Measurements from ENCODE around the gene ZRANB3.
"Not testable (repeated sequence)": the region's sequence is repeated elsewhere in the genome, so short reads cannot be mapped to it uniquely, and the experiment has no call there.

DNA sequence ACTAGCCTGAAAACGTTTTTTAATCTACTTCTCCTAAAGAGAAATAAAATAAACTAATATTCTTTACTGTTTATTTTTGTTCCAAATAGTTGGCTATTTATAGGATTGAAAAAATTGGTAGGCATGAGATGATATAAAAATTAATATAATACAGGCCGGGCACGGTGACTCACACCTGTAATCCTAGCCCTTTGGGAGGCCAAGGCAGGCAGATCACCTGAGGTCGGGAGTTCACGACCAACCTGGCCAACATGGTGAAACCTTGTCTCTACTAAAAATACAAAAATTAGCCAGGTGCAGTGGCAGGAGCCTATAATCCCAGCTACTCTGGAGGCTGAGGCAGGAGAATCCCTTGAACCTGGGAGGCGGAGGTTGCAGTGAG lies 409.4 kb downstream of the ZRANB3 start:
- TF ChIP-seq SALL2 (tag by site-specific recombination; IDR thresholded peaks at IDR 0.05; ENCODE audit: borderline replicate concordance); TCF7L2 (IDR thresholded peaks at IDR 0.05; ENCODE audit: borderline replicate concordance, low read depth, low read length); CTCF (tag by site-specific recombination; IDR thresholded peaks at IDR 0.05); ZNF24 (tag by site-specific recombination; IDR thresholded peaks at IDR 0.05); MZF1 (tag by site-specific recombination; IDR thresholded peaks at IDR 0.05; ENCODE audit: borderline replicate concordance); MEIS1 (CRISPR knock-in tag; IDR thresholded peaks at IDR 0.05; ENCODE audit: borderline replicate concordance); ZNF768 (tag by site-specific recombination; IDR thresholded peaks at IDR 0.05); ZNF274 (IDR thresholded peaks at IDR 0.05; ENCODE audit: low read length); ZNF274 (tag by site-specific recombination; IDR thresholded peaks at IDR 0.05; ENCODE audit: borderline replicate concordance); ZBTB7A (tag by site-specific recombination; IDR thresholded peaks at IDR 0.05; ENCODE audit: low read depth); ZNF555 (tag by site-specific recombination; conservative IDR thresholded peaks at IDR 0.05): not testable (repeated sequence)
- TF ChIP-seq, protein P1, sequence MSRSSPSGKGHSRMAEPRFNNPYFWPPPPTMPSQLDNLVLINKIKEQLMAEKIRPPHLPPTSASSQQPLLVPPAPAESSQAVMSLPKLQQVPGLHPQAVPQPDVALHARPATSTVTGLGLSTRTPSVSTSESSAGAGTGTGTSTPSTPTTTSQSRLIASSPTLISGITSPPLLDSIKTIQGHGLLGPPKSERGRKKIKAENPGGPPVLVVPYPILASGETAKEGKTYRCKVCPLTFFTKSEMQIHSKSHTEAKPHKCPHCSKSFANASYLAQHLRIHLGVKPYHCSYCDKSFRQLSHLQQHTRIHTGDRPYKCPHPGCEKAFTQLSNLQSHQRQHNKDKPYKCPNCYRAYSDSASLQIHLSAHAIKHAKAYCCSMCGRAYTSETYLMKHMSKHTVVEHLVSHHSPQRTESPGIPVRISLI (tag by site-specific recombination; IDR thresholded peaks at IDR 0.05): not testable (repeated sequence)
- TF ChIP-seq, protein P2, sequence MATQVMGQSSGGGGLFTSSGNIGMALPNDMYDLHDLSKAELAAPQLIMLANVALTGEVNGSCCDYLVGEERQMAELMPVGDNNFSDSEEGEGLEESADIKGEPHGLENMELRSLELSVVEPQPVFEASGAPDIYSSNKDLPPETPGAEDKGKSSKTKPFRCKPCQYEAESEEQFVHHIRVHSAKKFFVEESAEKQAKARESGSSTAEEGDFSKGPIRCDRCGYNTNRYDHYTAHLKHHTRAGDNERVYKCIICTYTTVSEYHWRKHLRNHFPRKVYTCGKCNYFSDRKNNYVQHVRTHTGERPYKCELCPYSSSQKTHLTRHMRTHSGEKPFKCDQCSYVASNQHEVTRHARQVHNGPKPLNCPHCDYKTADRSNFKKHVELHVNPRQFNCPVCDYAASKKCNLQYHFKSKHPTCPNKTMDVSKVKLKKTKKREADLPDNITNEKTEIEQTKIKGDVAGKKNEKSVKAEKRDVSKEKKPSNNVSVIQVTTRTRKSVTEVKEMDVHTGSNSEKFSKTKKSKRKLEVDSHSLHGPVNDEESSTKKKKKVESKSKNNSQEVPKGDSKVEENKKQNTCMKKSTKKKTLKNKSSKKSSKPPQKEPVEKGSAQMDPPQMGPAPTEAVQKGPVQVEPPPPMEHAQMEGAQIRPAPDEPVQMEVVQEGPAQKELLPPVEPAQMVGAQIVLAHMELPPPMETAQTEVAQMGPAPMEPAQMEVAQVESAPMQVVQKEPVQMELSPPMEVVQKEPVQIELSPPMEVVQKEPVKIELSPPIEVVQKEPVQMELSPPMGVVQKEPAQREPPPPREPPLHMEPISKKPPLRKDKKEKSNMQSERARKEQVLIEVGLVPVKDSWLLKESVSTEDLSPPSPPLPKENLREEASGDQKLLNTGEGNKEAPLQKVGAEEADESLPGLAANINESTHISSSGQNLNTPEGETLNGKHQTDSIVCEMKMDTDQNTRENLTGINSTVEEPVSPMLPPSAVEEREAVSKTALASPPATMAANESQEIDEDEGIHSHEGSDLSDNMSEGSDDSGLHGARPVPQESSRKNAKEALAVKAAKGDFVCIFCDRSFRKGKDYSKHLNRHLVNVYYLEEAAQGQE (tag by site-specific recombination; IDR thresholded peaks at IDR 0.05): not testable (repeated sequence)
